Colon (tissue), 2 donors: Measurements from ENCODE around the gene COG1.

Experiments
- FAIRE-seq: peaks from 2 replicates; lab custom pipeline; 2012; peaks lifted over from hg19 to GRCh38; lab: Jason Lieb, UNC
- donor health status: control.
- donor health status: control.

The COG1 gene

DNA sequence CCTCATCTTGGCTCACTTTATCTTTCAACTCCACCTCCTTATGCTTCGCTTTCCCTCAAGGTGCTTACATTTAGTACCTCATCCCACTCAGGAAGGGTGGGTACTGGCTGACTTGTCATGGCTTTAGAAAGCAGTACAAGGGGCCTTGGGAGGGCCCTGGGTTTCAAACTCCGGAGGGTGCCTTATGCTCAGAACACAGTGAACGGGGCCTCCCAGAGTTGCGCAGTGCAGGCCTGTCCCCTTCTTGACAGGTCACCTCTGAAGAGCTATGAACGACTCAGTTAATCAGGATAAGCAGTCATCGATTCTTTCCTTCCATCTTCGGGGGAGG is 6.0 kb downstream of the COG1 start:
- no peak for FAIRE-seq

DNA sequence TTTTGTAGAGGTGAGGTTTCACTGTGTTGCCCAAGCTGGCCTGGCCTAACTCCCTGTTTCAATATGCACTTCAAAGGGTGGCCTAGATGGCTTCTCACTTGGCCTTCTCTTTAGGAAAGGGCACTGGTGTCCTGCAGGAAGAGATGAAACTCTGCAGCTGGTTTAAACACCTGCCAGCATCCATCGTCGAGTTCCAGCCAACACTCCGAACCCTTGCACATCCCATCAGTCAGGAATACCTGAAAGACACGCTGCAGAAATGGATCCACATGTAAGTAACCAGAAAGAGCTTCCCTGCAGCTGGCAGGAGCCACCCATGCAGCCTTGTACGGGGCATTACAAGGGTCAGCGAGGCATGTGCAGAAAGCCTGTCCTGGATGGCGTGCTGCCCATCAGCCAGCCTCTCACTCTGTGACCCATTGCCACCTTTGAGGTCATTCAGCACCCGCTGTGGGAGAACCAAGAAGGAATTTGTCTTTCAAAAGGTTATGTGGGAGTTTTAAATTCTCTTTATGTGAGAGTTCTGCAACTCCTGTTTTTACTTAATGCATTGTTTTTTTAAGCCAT is 7.0 kb downstream of the COG1 start:
- no peak for FAIRE-seq

DNA sequence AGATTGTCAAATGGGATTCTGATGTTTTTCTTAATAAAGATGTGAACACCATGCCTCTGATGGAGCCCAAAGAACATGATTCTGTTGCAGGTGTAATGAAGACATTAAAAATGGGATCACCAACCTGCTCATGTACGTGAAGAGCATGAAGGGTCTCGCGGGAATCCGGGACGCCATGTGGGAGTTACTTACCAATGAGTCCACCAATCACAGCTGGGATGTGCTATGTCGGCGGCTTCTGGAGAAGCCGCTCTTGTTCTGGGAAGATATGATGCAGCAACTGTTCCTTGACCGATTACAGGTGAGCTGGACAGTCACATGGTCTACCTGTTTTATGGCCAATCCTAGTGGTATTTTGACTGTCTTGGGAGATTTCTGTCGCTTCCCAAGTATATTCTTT is 7.6 kb downstream of the COG1 start:
- FAIRE-seq: no peak

DNA sequence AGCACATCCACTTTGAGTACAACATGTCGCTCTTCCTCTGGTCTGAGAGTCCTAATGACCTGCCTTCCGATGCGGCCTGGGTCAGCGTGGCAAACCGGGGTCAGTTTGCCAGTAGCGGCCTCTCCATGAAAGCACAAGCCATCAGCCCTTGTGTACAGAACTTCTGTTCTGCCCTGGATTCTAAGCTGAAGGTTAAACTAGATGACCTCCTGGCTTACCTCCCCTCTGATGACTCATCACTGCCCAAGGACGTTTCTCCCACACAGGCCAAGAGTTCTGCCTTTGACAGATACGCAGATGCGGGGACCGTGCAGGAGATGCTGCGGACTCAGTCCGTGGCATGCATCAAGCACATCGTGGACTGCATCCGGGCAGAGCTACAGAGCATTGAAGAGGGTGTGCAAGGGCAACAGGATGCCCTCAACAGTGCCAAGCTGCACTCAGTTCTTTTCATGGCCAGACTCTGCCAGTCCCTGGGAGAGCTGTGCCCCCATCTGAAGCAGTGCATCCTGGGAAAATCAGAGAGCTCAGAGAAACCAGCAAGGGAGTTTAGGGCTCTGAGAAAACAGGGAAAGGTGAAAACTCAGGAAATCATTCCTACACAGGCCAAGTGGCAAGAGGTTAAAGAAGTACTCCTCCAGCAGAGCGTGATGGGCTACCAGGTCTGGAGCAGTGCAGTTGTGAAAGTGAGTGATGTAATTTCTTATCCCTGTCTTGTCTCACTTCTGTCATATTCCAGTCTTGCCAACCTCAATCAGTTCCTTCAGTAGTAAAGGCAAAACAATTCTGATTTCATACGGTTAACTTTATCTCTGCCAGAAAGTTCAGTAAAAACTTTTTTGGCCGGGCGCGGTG is 8.6 kb downstream of the COG1 start:
- FAIRE-seq: no peak

DNA sequence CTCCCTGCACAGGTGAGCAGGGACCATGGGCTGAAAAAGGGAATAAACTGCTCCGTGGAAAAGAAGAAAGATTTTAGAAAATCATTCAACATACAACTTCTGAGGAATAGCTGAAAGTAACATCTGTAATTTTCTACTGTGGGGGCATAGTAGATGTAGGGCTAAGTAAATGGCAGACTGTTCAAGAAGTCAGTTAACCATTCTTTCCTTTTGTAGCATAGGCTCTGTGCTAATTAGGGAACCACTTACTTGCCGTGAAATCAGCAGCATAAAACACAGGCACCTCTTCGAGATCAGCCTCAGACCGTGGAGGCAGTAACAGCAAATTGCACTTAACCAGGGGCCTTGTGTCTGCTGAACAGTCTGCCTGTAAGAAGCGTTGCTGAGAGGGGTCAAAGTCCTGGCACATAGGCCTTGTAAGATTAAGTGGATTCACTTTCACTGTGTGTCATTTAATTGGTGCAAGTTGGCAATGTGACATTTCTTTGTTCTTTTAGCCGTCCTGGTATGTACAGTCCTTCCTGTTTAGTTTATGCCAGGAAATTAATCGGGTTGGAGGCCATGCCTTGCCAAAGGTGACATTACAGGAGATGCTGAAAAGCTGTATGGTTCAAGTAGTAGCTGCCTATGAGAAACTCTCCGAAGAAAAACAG is 10.4 kb downstream of the COG1 start:
- no peak for FAIRE-seq

DNA sequence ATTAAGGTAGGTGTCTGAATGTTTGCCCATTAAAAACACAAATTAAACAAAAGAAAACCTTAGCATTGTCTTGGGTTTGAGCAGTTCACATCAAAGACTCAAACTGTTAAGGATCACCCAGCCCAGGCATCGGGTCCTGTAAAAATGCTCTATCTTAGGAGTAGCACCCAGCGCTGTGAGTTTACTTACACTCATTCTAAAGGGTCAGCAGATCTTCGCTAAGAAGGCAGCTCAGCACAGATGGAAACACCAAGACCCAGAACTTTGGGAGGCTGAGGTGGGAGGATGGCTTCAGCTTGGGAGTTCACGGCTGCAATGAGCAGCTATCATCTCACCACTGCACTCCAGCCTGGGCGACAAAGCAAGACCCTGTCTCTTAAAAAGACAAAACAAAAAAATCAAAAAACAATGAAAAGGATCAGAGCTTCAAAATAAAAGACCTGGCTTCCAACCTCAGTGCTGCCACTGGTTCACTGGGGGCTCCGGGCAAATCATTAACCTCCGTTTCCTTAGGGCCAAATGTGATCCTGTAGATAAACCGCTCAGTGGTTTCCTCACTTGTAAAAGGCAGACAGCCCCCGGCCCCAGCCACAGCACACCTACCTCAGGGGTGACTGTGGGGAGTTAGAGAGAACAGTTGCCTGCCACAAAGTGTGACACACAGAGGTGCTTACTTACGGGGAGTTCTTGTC is 11.1 kb downstream of the COG1 start:
- FAIRE-seq: no peak

DNA sequence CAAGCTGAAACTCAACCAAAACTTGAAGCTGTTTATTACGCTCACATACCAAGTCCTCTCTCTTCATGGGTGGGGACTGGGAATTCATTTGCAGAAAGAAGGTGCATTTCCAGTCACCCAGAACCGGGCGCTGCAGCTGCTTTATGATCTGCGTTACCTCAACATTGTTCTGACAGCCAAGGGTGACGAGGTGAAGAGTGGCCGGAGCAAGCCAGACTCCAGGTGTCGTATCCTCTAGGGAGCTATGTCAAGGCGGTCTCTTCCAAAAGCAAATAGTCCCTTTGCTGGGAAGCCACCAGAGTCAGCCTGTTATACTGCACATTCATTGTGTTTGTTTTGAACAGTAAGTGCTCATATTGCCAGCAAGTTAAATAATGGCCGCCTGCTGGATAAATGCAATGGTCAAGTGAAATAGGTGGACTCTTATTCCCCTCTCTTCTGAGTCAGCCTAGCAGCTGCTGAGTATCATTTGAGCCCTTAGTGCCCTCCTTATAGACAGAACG is 12.7 kb downstream of the COG1 start:
- no peak for FAIRE-seq

DNA sequence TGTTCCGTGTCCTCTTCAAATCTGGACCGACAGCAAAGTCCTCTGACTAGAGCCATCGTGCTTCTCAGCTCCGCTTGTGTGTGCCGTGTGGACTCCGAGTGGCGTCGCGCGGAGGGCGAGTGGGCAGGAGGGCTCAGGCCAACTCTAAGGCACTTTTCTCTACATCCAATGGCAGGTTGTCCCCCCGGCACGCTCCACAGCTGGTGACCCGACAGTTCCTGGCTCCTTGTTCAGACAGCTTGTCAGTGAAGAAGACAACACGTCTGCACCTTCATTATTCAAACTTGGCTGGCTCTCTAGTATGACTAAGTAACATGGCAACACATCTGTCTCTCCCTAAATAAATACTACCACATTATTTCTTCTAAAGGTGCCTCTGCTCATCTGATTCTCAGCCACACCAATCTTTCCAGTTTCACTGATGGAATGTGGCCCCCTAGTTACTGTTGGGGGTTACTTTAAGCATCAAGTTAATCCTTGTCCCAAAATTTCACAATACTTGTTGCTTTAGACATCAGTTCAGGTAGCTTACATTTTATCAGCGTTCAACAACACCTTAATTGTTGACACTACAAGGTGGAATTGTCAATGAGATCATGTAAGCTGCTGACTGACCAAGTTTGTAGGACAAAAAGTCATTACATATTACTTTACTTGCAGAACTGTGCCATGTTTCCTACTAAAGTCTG is 15.4 kb downstream of the COG1 start:
- no peak for FAIRE-seq

DNA sequence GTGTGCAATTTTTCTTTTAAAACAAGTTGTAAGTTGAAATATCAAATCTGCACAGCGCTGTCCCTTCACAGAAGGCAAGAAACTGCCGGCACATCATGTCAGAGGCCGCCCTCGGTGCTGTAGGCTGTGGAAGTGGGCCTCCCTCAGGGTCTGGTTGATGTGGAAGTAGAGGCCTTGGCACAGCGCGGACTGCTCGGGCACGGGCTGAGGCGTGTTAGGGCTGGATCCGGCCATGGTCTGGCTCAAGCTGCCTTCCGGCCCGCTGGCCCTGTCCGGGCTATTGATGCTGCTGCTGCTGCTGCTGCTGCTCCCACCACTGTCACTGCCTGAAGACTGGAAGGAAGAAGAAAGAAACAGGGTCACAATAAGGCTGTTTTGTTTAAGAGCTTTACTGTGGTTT is 16.6 kb downstream of the COG1 start:
- FAIRE-seq: no peak

DNA sequence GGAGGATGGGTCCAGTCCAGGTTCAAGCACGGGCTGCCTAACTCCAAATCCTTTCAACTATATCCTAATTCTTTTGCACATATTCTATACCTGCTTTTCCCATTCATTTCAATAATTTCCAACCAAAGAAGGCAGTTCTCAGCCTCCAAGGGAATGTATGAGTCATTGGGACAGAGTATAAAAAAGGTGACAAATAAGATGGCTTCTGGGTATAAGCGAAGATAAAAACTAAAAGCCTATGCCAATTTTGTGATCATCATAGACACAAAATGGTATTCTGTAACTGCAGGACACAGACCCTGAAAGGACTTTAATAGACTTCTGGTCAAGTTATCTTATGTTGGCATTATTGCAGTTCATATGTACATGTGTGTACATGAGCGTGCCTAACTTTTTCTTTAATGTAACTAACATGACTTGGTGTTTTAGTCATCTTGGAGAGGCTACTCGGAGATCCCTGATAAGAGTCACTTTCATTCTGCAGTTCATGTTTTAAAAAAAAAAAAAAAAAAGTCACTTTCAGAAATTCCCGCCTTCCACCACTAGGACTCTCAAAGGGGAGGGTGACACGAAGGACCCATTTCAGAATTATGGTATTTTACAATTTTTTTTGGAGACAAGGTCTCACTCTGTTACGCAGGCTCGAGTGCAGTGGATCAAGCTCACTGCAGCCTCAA is 17.3 kb downstream of the COG1 start:
- FAIRE-seq: no peak

DNA sequence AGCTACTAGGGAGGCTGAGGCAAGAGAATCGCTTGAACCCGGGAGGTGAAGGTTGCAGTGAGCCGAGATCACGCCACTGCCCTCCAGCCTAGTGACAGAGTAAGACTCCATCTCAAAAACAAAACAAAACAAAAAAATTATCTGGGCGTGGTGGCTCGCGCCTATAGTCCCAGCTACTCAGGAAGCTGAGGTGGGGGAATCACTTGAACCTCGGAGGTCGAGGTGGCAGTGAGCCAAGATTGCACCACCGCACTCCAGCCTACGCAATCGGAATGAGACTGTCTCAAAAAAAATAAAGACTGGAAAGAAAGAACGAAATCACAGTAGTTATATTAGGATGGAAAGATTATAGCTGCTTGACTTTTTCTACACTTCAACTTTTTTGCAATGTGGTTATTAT is 18.9 kb downstream of the COG1 start:
- no peak for FAIRE-seq

DNA sequence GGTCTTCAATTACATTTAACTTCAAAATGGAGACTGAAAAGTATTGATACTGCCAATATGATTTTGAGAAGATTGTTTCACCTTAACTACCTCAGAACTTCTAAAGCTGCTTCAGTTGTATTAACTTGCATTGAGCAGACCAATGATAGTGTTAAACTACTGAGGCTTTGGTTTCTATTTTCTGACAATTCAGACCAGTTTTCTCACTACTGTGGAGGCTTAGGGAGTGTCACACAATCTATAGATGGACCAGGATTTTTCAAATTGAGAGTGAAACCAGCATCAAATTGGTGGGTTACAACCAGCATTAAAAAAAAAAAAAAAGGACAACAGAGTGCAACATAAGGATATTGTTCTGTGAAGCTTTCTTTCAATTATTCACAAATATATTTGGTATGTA is 21.2 kb downstream of the COG1 start:
- FAIRE-seq: no peak

DNA sequence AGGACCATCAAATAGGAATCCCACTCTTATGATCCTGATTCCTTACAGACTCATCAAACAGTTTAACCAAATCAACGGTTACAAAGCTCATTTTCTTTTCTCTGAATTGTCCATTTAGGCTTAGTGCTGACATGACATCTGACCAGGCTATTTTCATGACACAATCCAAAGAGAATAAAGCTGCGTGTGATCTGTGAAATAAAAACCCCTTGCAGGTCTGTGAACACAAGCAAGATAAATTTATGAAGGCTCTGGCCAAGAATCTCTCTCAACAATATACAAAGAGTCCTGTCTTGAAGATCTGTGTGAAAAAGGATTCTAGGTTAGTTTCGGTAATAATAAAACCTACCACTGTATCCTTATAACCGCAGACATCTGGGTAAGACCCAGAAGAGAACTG is 22.0 kb downstream of the COG1 start:
- FAIRE-seq: no peak

DNA sequence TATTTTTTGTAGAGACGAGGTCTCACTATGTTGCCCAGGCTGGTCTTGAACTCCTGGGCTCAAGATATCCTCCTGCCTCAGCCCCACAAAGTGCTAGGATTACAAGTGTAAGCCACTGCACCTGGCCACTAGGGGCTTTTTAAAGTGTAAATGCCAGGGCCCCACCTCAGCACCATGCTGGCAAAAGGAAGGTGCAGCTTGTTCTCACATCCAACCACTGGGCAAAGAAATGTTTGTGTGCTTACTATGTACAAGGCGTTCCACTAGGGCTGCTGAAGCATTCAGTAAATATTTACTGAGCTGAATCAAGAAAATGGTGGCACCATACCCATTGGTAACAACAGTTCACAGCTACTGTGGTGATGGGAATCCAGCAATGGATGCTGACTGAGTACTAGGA is 22.6 kb downstream of the COG1 start:
- no peak for FAIRE-seq

DNA sequence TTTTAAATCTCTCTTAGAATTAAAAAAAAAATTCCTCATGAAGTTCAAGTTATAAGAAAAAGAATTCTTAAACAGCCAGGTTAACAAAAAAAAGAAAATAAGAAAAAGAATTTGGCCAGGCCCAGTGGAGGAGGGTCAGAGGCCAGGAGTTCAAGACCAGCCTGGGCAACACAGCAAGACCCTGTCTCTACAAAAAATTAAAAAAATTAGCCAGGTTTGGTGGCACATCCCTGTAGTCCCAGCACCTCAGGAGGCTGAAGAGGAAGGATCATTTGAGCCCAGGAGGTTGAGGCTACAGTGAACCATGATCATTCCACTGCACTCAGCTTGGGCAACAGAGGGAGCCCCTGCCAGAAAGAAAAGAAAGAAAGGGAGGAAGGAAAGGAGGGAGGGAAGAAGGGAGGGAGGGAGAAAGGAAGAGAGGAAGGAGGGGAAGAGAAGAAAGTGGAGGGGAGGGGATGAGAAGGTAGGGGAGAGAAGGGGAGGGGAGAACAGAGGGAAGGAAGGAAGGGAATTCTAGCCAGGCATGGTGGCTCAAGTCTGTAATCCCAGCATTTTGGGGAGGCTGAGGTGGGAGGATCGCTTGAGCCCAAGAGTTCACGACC is 30.9 kb downstream of the COG1 start:
- FAIRE-seq: no peak

DNA sequence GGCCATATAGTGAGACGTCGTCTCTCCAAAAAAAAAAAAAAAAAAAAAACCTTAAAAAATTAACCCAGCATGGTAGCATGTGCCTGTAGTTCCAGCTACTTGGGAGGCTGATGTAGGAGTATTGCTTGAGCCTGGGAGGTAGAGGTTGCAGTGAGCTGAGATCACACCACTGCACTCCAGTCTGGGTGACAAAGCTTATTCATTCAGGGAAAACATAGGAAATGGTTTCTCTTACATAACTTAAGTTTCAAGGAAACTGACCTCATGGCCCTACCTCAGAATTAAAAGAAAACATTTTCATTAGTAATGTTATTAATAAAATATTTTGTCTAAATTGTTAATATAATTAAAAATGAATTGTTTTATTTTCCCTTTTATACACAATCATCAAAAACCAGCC is 31.4 kb downstream of the COG1 start:
- FAIRE-seq: no peak

DNA sequence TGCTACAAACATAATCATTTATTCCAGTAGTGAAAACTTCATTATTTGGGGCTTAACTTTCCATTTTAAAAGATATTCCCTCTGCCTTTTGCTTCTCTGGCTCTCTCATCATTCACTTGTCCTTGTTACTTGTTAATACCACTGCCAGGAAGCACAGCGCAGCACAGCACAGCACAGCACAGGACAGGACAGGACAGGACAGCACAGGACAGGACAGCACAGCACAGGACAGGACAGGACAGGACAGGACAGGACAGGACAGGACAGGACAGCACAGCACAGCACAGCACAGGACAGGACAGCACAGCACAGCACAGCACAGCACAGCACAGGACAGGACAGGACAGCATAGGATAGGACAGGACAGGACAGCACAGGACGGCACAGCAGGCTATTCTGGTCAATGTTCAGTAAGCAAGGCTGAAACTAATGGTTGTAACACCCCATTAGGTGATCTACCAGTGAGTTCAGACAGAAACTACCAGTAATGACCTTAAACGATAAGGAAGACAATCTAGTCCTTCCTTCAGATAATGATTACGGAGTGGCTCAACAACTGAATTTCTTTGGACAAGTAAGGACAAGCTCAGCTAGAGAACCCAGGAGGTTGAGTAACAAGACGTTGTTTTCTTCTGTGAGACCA is 31.9 kb downstream of the COG1 start:
- FAIRE-seq: no peak

DNA sequence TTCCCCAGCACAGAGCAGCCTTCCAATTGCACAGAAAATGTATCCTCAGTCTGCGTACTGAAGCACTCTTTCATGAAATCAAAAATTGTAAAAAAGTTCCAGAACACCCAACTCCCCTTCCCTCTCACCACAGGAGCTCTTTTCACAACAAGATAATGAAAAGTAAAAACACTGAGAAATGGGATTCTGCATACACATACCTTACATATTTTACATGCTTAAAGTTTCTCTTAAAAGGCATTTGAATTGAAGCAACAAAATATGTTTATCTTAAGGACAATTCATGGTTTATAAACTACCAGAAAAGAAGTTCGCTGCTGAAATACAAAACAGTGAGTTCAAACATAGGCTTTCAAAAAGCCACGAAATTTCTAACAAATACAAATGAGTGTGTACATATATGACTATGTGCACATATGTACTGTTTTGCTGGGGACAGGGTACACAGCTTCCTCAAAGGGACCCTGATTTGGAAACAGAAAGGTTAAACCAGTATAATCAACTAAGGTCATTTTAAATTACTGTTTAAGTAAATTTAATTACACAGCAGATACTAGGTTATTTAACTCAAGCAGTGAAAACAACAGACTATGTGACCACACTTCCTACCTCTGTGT is 33.8 kb downstream of the COG1 start:
- FAIRE-seq: no peak

DNA sequence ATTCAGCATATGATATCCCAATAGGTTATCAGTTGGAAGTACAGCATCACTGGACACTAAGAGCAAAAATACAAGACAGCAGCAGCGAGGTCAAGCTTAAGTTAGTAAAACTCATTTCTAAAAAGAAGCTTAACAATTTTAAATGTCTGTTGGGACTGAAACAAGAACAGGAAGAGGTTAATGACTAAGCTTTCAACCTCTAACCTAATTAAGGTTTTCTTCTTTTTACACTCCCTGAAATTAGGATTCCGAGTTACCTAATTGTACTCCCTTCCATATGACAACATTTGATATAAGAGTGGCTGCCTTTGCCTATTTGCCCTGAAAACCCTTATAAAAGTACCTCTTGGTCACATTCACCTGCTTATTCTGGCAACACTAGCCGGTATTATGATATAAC is 34.5 kb downstream of the COG1 start:
- no peak for FAIRE-seq

DNA sequence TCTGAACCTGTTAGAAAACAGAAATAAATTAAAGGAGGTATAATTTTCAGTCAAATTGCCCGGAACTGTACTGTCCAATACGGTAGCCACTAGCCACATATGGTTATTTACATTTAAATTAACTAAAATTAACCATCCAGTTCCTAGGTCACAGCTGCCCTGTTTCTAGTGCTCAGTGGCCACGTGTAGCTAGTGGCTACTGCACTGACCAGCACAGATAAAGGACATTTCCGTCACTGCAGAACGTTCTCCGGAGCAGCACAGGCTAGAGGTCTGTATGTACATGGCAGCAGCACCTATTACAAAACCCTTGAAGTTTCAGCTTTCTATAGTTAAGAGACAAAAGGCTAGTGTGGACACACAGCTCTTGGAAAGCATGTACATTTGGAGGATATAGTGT is 35.1 kb downstream of the COG1 start:
- no peak for FAIRE-seq
